HepG2 (cell line): ENCODE results near the gene PLRG1. TPM values are rescaled to one million over a fixed set of nuclear protein-coding genes. Genes with fewer than 3 reads are reported as not detected.

Experiments
- DNMT3B ChIP-seq: conservative IDR thresholded peaks from 2 replicates; pipeline ENCODE4 v1.6.1; 2016; ENCODE audit warnings: missing biosample characterization, control low read depth
- GFI1 ChIP-seq: sonication (generic); formaldehyde crosslinking; IDR thresholded peaks from 2 replicates; pipeline ENCODE4 v1.5.0; 2020; ENCODE audit warnings: missing genetic modification reagents, mild to moderate bottlenecking, borderline replicate concordance
- GPN1 ChIP-seq: sonication (generic); formaldehyde crosslinking; IDR thresholded peaks from 2 replicates; pipeline ENCODE4 v1.5.1; 2020; ENCODE audit warnings: missing genetic modification reagents, borderline replicate concordance
- GTF2F1 ChIP-seq: fragments of 150-350 bp; IDR thresholded peaks from 2 replicates; pipeline ENCODE4 v1.6.1; 2014; ENCODE audit warnings: low read length
- IRF9 ChIP-seq: sonication (generic); formaldehyde crosslinking; IDR thresholded peaks from 2 replicates; pipeline ENCODE4 v1.8.0; 2022; ENCODE audit warnings: missing genetic modification reagents, mild to moderate bottlenecking, borderline replicate concordance
- IRX3 ChIP-seq: sonication (generic); formaldehyde crosslinking; IDR thresholded peaks from 2 replicates; pipeline ENCODE4 v1.8.1; 2023; ENCODE audit warnings: mild to moderate bottlenecking, low read depth, missing genetic modification reagents, borderline replicate concordance
- KDM5A ChIP-seq: fragments of 200-600 bp; sonication (generic); IDR thresholded peaks from 2 replicates; pipeline ENCODE4 v1.7.0; 2018; ENCODE audit warnings: antibody characterized with exemption, mild to moderate bottlenecking, low read length, borderline replicate concordance
- MBNL3 ChIP-seq: fragments of 250-450 bp; sonication (Bioruptor Pico); conservative IDR thresholded peaks from 2 replicates; pipeline ENCODE4 v1.8.0; 2022; ENCODE audit warnings: mild to moderate bottlenecking, inconsistent platforms
- REPIN1 ChIP-seq: sonication (generic); formaldehyde crosslinking; IDR thresholded peaks from 2 replicates; pipeline ENCODE4 v1.8.0; 2022; ENCODE audit warnings: missing genetic modification reagents, low read depth, mild to moderate bottlenecking, borderline replicate concordance
- ZBTB42 ChIP-seq: sonication (generic); formaldehyde crosslinking; IDR thresholded peaks from 2 replicates; pipeline ENCODE4 v1.5.0; 2020; ENCODE audit warnings: mild to moderate bottlenecking, missing genetic modification reagents
- ZFX ChIP-seq: sonication (generic); formaldehyde crosslinking; IDR thresholded peaks from 2 replicates; pipeline ENCODE4 v1.4.0; 2020; ENCODE audit warnings: mild to moderate bottlenecking, low read depth, missing genetic modification reagents, moderate library complexity
- ZMAT3 ChIP-seq: sonication (generic); formaldehyde crosslinking; conservative IDR thresholded peaks from 2 replicates; pipeline ENCODE4 v1.7.0; 2021; ENCODE audit warnings: missing genetic modification reagents
- ZNF136 ChIP-seq: sonication (generic); formaldehyde crosslinking; IDR thresholded peaks from 2 replicates; pipeline ENCODE4 v1.8.1; 2022; ENCODE audit warnings: low read depth, mild to moderate bottlenecking, moderate library complexity, missing genetic modification reagents
- ZNF230 ChIP-seq: sonication (generic); formaldehyde crosslinking; IDR thresholded peaks from 2 replicates; pipeline ENCODE4 v1.4.0; 2020; ENCODE audit warnings: mild to moderate bottlenecking, missing genetic modification reagents
- ZNF280B ChIP-seq: sonication (generic); formaldehyde crosslinking; IDR thresholded peaks from 2 replicates; pipeline ENCODE4 v1.5.0; 2020; ENCODE audit warnings: missing genetic modification reagents, mild to moderate bottlenecking, borderline replicate concordance
- ZNF333 ChIP-seq: sonication (generic); formaldehyde crosslinking; IDR thresholded peaks from 2 replicates; pipeline ENCODE4 v1.4.0; 2020; ENCODE audit warnings: mild to moderate bottlenecking, missing genetic modification reagents, borderline replicate concordance
- ZNF451 ChIP-seq: sonication (generic); formaldehyde crosslinking; IDR thresholded peaks from 2 replicates; pipeline ENCODE4 v1.5.0; 2020; ENCODE audit warnings: mild to moderate bottlenecking, missing genetic modification reagents
- ZNF501 ChIP-seq: sonication (generic); formaldehyde crosslinking; IDR thresholded peaks from 2 replicates; pipeline ENCODE4 v1.5.1; 2020; ENCODE audit warnings: mild to moderate bottlenecking, moderate library complexity, missing genetic modification reagents
- ZNF703 ChIP-seq: sonication (generic); formaldehyde crosslinking; IDR thresholded peaks from 2 replicates; pipeline ENCODE4 v1.5.1; 2020; ENCODE audit warnings: missing genetic modification reagents, mild to moderate bottlenecking, moderate library complexity, borderline replicate concordance
- ZNF775 ChIP-seq: sonication (generic); formaldehyde crosslinking; IDR thresholded peaks from 2 replicates; pipeline ENCODE4 v1.4.0; 2020; ENCODE audit warnings: missing genetic modification reagents, mild to moderate bottlenecking, moderate library complexity, borderline replicate concordance
- polyA plus RNA-seq, 8 experiments: library from polyadenylated mRNA; depleted of rRNA in 3 of 8; stranded (reverse) in 7 of 8; unstranded in 1 of 8; fragments of >200 nt; fragmentation: Illumina TruSeq in 4 of 8; extraction: Trizol in 4 of 8; gene quantifications; 2 replicates each; pipeline versions ENCODE4 v1.2.1 to v1.2.3, GENCODE V29; 2011 to 2016; ENCODE audit warnings: low read depth in 4 of 8, missing spikeins in 1 of 8, mixed read lengths in 1 of 8; ENCODE audit not compliant: insufficient read depth in 1 of 8
- total RNA-seq, 5 experiments: library from RNA; depleted of rRNA; stranded (reverse); fragments of >200 nt; fragmentation: Illumina TruSeq; extraction: Trizol; gene quantifications; 2 replicates each; pipeline ENCODE4 v1.2.3, GENCODE V29; 2016; ENCODE audit warnings: low read depth in 1 of 5
- TF ChIP-seq, protein P1 (sequence below): sonication (generic); formaldehyde crosslinking; IDR thresholded peaks from 2 replicates; pipeline ENCODE4 v1.8.1; 2023; ENCODE audit warnings: missing genetic modification reagents, mild to moderate bottlenecking, borderline replicate concordance
- TF ChIP-seq, protein P2 (sequence below): IDR thresholded peaks from 2 replicates; pipeline ENCODE4 v1.6.1; 2012; ENCODE audit warnings: low read length, improper control_type of control experiment

The PLRG1 gene
- total and polyA plus RNA-seq, 2 of the 13 experiments (the other 11 are each of a cell fraction or from before 2014, with no cell fraction given), result 77.3 to 110 TPM

DNA sequence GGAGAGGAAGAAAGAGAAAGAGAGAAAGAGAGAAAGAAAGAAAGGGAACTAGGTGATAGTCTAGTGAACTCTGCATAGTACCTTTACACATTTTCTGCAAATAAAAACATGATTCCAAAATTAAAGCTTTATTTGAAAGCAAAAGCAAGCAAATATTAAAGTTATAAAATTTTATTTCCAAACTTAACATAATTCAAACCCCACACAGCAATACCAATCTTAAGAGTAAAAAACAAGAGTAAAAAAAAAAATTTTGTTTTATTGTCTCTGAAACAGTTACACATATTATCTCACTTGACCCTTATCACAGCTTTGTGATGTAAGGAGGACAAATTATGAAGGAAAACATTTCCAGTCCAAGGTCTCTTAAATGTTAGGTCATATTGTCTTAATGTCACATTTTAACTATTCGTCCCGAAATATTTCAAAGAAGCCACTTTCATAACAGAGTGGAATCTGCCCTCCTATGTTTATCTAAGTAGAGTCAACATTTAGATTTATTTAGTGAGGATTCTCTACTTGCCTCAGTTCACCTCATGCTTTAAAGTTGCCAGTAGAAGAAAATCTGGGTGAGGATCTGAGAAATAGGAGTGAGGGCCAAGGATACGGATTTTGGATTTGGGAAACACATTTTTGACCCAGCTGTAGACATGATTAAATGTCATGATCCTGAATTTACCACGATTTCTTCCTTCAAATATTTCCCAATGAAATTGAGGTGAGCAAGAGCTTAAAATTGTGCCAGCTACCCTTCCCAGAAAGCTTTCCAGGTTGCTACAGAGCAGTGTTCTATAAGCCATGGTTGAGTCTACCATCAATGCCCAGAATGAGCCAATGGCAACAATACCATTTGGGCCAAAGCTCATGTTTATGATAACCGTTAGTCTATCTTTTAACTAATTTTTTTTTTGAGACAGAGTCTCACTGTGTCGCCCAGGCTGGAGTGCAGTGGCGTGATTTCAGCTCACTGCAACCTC, 47.9 kb upstream of the PLRG1 start (continued):
- no peak for TF ChIP-seq ZNF703 (CRISPR knock-in tag)
- TF ChIP-seq ZFX (CRISPR knock-in tag), result no peak
- TF ChIP-seq ZNF280B (CRISPR knock-in tag), result no peak
- peak; percentile 96 for TF ChIP-seq GFI1 (CRISPR knock-in tag)
- no peak for TF ChIP-seq IRX3 (CRISPR knock-in tag)
- TF ChIP-seq GPN1, result no peak
- no peak for TF ChIP-seq MBNL3 (CRISPR knock-in tag)
- no peak for TF ChIP-seq KDM5A
- no peak for TF ChIP-seq ZNF333 (CRISPR knock-in tag)
- no peak for TF ChIP-seq IRF9 (CRISPR knock-in tag)
- TF ChIP-seq ZNF230 (CRISPR knock-in tag), result no peak
- 0 out of 2 replicates have a peak, but pooled peaks have one; percentile 29 for TF ChIP-seq ZNF775 (CRISPR knock-in tag)
- TF ChIP-seq ZMAT3 (CRISPR knock-in tag), result 0 out of 2 replicates have a peak, but pooled peaks have one; percentile 23
- no peak for TF ChIP-seq ZNF136 (CRISPR knock-in tag)
- TF ChIP-seq, protein P1, sequence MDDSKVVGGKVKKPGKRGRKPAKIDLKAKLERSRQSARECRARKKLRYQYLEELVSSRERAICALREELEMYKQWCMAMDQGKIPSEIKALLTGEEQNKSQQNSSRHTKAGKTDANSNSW, result no peak
- peak; percentile 40; the same call in 1 of the 2 replicates for TF ChIP-seq REPIN1 (CRISPR knock-in tag)
- no peak for TF ChIP-seq GTF2F1
- TF ChIP-seq ZNF501 (CRISPR knock-in tag), result no peak
- TF ChIP-seq DNMT3B (CRISPR knock-in tag), result peak; percentile 60; the same call in 1 of the 2 replicates
- no peak for TF ChIP-seq ZNF451
- no peak for TF ChIP-seq ZBTB42 (CRISPR knock-in tag)
- TF ChIP-seq, protein P2, sequence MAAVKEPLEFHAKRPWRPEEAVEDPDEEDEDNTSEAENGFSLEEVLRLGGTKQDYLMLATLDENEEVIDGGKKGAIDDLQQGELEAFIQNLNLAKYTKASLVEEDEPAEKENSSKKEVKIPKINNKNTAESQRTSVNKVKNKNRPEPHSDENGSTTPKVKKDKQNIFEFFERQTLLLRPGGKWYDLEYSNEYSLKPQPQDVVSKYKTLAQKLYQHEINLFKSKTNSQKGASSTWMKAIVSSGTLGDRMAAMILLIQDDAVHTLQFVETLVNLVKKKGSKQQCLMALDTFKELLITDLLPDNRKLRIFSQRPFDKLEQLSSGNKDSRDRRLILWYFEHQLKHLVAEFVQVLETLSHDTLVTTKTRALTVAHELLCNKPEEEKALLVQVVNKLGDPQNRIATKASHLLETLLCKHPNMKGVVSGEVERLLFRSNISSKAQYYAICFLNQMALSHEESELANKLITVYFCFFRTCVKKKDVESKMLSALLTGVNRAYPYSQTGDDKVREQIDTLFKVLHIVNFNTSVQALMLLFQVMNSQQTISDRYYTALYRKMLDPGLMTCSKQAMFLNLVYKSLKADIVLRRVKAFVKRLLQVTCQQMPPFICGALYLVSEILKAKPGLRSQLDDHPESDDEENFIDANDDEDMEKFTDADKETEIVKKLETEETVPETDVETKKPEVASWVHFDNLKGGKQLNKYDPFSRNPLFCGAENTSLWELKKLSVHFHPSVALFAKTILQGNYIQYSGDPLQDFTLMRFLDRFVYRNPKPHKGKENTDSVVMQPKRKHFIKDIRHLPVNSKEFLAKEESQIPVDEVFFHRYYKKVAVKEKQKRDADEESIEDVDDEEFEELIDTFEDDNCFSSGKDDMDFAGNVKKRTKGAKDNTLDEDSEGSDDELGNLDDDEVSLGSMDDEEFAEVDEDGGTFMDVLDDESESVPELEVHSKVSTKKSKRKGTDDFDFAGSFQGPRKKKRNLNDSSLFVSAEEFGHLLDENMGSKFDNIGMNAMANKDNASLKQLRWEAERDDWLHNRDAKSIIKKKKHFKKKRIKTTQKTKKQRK, result no peak
